ENCODE results near the gene DENND2C. TPM values are rescaled to one million over a fixed set of nuclear protein-coding genes. Genes with fewer than 3 reads are reported as not detected.

DENND2C gene
- total and polyA plus RNA-seq, 2 of the 13 experiments (the other 11 are each of a cell fraction or from before 2014, with no cell fraction given), result 0.08 to 0.33 TPM

- TF ChIP-seq TIGD3 (CRISPR knock-in tag; IDR thresholded peaks at IDR 0.05; ENCODE audit: borderline replicate concordance) (no peak), ZNF34 (CRISPR knock-in tag; IDR thresholded peaks at IDR 0.05; ENCODE audit: borderline replicate concordance) (no peak), LCORL (IDR thresholded peaks at IDR 0.05) (no peak), LCORL (CRISPR knock-in tag; IDR thresholded peaks at IDR 0.05) (no peak), POLR2G (IDR thresholded peaks at IDR 0.05; ENCODE audit: low read depth, low read length) (no peak), THRA (CRISPR knock-in tag; IDR thresholded peaks at IDR 0.05; ENCODE audit: borderline replicate concordance) (no peak), RFX1 (IDR thresholded peaks at IDR 0.05) (no peak), ZNF552 (CRISPR knock-in tag; IDR thresholded peaks at IDR 0.05; ENCODE audit: borderline replicate concordance) (no peak), HIC2 (CRISPR knock-in tag; IDR thresholded peaks at IDR 0.05; ENCODE audit: low read depth) (0 out of 2 replicates have a peak, but pooled peaks have one; percentile 16), ZFY (CRISPR knock-in tag; IDR thresholded peaks at IDR 0.05) (peak; percentile 41; the same call in 1 of the 2 replicates), ISL2 (CRISPR knock-in tag; IDR thresholded peaks at IDR 0.05) (no peak), ZNF678 (CRISPR knock-in tag; IDR thresholded peaks at IDR 0.05) (0 out of 2 replicates have a peak, but pooled peaks have one; percentile 43), ZNF180 (CRISPR knock-in tag; IDR thresholded peaks at IDR 0.05; ENCODE audit: borderline replicate concordance, low read depth) (no peak), ARID5B (CRISPR knock-in tag; IDR thresholded peaks at IDR 0.05) (no peak), ZNF878 (CRISPR knock-in tag; IDR thresholded peaks at IDR 0.05) (no peak), HDAC1 (CRISPR knock-in tag; IDR thresholded peaks at IDR 0.05) (peak; percentile 39; the same call in 1 of the 2 replicates), ETV5 (CRISPR knock-in tag; IDR thresholded peaks at IDR 0.05; ENCODE audit: borderline replicate concordance) (no peak), ZNF281 (CRISPR knock-in tag; IDR thresholded peaks at IDR 0.05; ENCODE audit: borderline replicate concordance) (no peak), ZFP36L1 (CRISPR knock-in tag; IDR thresholded peaks at IDR 0.05) (0 out of 2 replicates have a peak, but pooled peaks have one; percentile 28)
Measured at GRCh38 chr1:114669562-114670082, at the start of gene DENND2C (continued).
